RWPE1 (cell line): ENCODE measurements around the gene TP63.
A peak's percentile ranks its signal among the peaks of the same experiment; 100 is the strongest.

ENCODE experiments used
- CTCF ChIA-PET: fragments of 350-600 bp; sonication (Branson Sonifier 250); formaldehyde crosslinking; extraction: SDS; loops from one replicate; lab custom pipeline; 2021; lab: Yijun Ruan, JAX
- POLR2A ChIA-PET: fragments of 400-600 bp; formaldehyde crosslinking; extraction: SDS; loops from one replicate; lab custom pipeline; 2020; ENCODE audit warnings: antibody characterized with exemption; ENCODE audit not compliant: low non-redundant PET; lab: Yijun Ruan, JAX
- DNase-seq: peaks from one replicate; pipeline ENCODE4 v3.0.0; 2012; ENCODE audit warnings: low spot score
- H3K27ac ChIP-seq: fragments of 450-650 bp; 2 replicates; pipeline ENCODE4 v1.5.1; 2017
- TF ChIP-seq, protein P1 (sequence below): fragments of 450-650 bp; conservative IDR thresholded peaks from 2 replicates; pipeline ENCODE4 v1.5.1; 2017; ENCODE audit warnings: low read depth, mild to moderate bottlenecking

TP63 gene

GRCh38 chr3:189684317-189684716, 53.1 kb downstream of the TP63 start:
- POLR2A ChIA-PET = no interaction called here
- DNase-seq = no peak
- TF ChIP-seq, protein P1, sequence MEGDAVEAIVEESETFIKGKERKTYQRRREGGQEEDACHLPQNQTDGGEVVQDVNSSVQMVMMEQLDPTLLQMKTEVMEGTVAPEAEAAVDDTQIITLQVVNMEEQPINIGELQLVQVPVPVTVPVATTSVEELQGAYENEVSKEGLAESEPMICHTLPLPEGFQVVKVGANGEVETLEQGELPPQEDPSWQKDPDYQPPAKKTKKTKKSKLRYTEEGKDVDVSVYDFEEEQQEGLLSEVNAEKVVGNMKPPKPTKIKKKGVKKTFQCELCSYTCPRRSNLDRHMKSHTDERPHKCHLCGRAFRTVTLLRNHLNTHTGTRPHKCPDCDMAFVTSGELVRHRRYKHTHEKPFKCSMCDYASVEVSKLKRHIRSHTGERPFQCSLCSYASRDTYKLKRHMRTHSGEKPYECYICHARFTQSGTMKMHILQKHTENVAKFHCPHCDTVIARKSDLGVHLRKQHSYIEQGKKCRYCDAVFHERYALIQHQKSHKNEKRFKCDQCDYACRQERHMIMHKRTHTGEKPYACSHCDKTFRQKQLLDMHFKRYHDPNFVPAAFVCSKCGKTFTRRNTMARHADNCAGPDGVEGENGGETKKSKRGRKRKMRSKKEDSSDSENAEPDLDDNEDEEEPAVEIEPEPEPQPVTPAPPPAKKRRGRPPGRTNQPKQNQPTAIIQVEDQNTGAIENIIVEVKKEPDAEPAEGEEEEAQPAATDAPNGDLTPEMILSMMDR = no peak
- H3K27ac ChIP-seq = no peak overlapping the region
- CTCF ChIA-PET = no interaction called here

GRCh38 chr3:189685291-189685690, 54.1 kb downstream of the TP63 start:
- POLR2A ChIA-PET = no interaction called here
- CTCF ChIA-PET = no interaction called here
- TF ChIP-seq, protein P1 = no peak
- DNase-seq = no peak
- no peak overlapping the region for H3K27ac ChIP-seq

DNA sequence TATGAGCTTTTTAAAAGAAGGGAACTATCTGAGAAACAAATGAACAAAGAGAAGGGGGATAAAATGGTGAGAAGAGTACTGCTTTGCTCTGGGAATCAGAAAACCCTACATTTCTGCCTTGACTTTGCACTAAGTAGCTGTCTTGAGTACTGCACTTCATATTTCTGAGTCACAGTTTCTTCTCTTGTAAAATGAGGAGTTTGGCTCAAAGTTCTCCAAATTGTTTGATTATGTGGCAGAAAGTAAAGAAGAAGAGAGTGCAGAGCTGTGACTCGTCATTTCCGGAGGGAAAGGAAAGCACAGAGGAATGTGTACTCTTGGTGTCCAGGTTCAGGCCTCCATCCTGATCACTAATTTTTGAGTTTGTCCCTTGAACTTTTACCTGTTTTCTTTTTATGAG, 54.7 kb downstream of the TP63 start:
- ChIA-PET POLR2A (no interaction called here), CTCF (no interaction called here)
- DNase-seq = peak; percentile 2
- H3K27ac ChIP-seq = no peak overlapping the region
- TF ChIP-seq, protein P1 = no peak

DNA sequence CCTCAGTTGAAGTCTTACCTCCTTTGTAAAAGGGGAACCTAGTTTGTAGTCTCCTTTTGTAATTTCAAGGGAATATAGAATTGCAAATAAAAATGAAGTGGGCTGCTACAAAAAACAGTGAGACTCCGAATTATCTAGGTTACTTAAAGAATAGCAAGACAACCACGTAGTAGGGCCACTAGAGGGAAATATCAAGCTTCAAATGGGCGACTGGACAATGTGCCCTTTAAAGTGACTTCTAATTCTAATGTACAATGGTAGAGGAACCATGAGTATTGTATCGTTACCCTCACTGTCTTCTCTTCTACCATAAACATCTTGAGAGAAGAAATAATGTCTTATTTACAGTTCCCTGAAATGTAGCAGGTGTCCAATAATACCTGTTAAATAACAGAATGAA, 56.3 kb downstream of the TP63 start:
- ChIA-PET CTCF (no interaction called here), POLR2A (interaction anchor here (0.6 kb wide), 1 partner anchor 383 kb away, joined by 3 read pairs; no protein-coding TSS in a partner anchor)
- H3K27ac ChIP-seq = no peak overlapping the region
- TF ChIP-seq, protein P1 = no peak
- no peak for DNase-seq

DNA sequence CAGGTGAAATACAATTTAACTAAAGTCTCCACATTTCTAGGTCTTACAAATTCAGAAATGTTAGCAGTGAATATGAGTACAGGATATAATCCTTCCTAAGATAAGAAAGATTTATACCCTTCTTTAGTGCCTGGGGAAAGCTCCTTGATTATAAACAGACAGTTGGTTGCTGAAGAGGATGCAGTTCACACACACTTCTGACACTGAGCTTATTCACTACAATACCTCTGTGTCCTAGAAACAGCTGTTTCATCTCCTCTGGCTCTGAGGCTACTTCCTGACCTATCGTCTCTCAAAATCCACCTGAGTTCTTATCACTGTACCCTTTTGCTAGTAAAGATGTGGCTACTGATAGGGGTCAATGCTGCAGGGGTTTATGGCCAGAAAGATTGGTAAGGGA, 57.1 kb downstream of the TP63 start:
- ChIA-PET CTCF (no interaction called here), POLR2A (no interaction called here)
- no peak for DNase-seq
- H3K27ac ChIP-seq = no peak overlapping the region
- TF ChIP-seq, protein P1 = no peak

- POLR2A ChIA-PET = no interaction called here
- TF ChIP-seq, protein P1 = no peak
- CTCF ChIA-PET = no interaction called here
- no peak overlapping the region for H3K27ac ChIP-seq
- DNase-seq = no peak
Observed at GRCh38 chr3:189689625-189690024, 58.4 kb downstream of the TP63 start.

- TF ChIP-seq, protein P1 = no peak
- POLR2A ChIA-PET = no interaction called here
- H3K27ac ChIP-seq = no peak overlapping the region
- no peak for DNase-seq
- CTCF ChIA-PET = no interaction called here
Observed at GRCh38 chr3:189690237-189690636, 59.0 kb downstream of the TP63 start.
